GM19452 (cell line): Measurements from ENCODE around the gene TNIP2.
A peak's percentile ranks its signal among the peaks of the same experiment; 100 is the strongest.
"Not testable (repeated sequence)": the region's sequence is repeated elsewhere in the genome, so short reads cannot be mapped to it uniquely, and the experiment has no call there.

ENCODE experiments used
- ATAC-seq: cut with Tn5 transposase; IDR thresholded peaks from one replicate; pipeline ENCODE4 v1.9.1; 2021; ENCODE audit not compliant: unreplicated experiment

TNIP2 gene

DNA sequence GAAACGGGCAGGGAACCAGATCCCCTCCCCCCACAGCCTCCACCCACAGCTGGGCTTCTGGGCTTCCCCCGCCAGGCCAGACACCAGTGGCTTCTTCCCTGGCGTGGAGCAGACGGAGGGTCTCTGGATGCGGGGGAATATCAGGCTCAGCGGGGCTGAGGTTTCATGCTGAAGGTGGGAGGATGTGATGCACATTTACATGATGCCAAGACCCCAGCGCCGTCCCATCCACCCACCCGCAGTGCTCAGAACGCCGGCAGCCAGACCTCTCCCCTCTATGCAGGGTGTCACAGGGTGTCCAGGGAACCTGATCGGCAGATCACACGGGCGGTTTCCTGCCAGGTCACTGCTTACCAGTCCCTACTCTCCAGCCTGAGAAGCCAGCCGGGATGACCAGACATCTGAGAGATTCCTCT is 12.8 kb upstream of the TNIP2 start:
- ATAC-seq, result no peak

- ATAC-seq, result no peak
Measured at GRCh38 chr4:2768124-2768523, 12.0 kb upstream of the TNIP2 start.

DNA sequence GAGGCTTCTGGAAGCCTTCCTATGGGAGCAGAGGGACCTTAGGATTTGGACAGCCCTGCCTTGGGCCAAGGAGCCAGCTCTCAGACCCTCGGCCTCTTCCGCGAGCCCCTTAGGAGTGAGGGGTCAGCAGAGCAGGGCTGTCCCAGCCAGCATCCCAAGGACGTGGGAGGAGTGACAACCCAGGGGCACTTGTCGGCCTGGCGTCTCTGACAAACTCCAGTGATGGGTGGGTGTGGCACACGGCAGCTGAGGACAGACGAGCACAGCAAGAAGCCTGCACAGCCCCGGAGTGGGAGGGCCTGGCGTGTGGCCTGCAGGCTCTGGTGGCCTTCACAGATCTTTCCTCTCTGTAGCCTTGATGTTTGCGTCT is 11.6 kb upstream of the TNIP2 start:
- ATAC-seq, result no peak

DNA sequence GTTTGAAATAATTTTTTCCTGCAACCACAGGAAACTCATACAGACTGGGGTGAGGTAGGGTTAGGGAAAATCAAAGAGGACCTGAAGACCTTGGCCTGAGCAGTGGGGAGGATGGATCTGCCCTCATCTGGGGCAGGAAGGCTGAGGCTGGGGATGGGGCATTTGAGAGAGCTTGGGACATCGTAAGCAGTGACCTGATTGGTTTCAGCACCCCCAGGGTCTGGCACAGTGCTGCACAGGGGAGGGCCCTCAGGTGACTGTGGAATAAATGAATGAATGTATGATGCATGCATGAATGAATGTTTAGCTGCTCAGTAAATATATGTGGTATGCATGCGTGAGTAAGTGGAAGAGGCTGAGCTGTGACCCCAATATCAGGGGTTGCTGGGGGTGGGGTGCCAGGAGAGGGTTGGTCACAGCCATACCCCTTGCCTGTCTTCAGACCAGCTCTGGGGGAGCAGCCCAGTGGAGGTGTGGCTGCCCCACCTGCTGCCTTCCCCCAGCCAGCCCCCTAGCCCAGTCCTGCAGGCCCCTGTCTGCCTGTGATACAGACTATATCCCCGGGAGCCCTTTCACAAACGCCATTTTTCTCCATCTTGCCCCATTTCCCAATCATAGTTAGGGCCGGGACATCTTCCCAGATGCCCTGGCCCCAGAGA is 11.0 kb upstream of the TNIP2 start:
- no peak for ATAC-seq

DNA sequence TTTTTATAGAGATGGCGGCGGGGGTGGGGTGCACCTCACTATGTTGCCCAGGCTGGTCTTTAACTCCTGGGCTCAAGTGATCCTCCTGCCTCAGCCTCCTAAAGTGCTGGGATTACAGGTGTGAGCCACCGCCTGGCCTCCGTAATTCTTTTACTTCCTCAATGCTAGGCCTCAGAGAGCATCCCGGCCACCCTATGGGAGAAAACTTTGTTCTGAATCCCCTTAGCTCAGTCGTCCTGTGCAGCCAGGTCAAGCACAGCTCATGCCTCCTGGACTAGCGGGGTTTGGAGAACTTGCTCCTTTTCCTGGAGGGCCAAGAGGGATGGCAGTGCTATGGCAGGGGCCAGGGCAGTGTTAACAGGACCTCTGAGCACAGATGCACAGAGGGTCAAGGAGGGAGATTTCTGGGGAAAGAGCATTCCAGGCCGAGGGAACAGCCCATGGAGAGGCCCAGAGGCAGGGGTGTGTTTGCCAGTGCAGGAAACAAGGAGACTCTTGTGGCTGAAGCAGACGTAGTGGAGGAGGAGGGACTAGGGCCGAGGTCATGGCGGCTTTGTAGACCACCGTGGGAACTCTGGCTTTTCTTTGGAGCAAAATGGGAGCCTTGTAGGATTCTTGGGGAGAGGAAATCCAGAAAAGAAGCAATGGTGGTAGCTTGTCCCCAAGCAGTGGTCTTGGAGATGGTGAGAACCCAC is 9.8 kb upstream of the TNIP2 start:
- ATAC-seq, result no peak

DNA sequence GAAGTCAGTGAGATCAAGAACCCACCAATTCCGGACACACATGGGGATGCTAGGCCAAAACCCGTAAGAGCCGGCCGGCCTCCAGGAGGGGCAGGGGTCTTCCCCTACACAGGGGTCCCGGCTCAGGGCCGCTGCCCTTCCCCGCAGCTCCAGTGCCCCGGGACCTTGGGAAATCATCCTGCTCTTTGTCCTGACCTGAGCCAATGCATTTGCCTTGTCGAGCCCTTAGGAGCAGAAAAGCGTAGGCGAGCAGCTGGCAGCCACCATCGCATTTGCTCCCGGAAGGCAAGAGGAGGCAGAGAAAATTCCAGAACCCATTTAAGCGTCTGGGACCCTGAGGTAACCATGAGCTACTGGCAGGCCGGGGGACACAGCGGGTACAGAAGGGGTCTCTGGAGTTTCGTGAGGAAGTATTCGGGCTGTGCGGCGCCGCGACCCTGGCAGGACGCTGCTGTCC is 7.4 kb upstream of the TNIP2 start:
- no peak for ATAC-seq

- not testable (repeated sequence) for ATAC-seq
Measured at GRCh38 chr4:2762486-2763370, 6.6 kb upstream of the TNIP2 start.

DNA sequence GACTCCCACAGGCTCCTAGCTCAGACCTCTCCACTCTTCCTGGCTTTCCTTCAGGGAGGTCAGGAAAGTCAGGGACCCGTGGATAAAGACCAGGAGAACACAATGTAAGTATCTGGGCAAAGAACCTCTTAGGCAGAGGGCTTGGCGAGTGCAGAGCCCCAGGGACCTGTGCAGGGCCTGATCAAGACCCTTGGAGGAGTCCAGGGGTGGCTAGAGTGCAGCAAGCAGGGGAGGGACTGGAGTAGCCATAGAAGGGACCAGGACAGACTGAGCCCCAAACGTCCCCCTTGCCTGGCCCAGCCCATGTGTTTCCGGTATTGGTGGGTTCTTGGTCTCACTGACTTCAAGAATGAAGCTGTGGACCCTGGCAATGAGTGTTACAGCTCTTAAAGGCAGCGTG is 5.9 kb upstream of the TNIP2 start:
- ATAC-seq, result no peak

- no peak for ATAC-seq
Measured at GRCh38 chr4:2761035-2761923, 5.1 kb upstream of the TNIP2 start.

DNA sequence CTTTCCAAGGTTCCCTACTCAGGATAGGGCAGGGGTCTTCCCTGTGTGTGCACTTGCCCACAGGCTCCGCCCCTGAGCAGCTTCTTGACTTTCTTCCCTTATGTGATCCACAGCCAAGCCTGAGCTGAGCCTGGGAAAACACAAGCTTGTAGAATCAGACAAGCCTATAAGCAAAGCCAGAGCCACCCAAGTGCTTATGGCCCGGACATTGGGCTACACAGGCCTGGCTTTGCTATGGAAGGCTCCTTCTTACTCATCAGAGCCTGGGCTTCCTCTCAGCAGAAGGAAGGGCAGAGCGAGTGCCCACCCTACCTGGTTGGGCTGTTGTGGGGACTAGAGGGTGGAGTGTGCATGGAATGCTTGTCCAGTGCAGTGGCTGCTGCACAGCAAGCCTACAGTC is 1.3 kb upstream of the TNIP2 start:
- ATAC-seq, result no peak

DNA sequence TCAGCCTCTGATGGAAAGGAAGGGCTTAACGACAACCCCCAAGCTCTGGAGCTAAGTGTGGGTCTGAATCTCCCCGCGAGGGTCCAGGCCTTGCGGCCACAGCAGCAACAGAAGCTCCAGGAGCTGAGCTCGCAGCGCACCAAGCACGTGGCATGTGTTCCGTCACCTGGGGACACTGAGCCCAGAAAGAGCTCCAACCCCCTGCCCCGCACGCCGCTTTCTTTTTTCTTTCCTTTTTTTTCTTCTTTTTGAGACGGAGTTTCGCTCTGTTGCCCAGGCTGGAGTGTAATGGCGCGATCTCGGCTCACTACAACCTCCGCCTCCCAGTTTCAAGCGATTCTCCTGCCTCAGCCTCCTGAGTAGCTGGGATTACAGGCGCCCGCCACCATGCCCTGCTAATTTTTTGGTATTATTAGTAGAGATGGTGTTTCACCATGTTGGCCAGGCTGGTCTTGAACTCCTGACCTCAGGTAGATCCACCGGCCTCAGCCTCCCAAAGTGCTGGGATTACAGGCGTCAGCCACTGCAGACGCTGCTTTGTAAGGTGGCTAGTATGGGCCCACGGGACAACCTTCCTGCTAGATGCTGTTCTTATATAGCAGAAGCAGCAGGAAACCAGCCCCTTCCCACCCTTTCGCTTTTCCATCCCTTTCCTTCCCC is 685 bp upstream of the TNIP2 start:
- no peak for ATAC-seq

DNA sequence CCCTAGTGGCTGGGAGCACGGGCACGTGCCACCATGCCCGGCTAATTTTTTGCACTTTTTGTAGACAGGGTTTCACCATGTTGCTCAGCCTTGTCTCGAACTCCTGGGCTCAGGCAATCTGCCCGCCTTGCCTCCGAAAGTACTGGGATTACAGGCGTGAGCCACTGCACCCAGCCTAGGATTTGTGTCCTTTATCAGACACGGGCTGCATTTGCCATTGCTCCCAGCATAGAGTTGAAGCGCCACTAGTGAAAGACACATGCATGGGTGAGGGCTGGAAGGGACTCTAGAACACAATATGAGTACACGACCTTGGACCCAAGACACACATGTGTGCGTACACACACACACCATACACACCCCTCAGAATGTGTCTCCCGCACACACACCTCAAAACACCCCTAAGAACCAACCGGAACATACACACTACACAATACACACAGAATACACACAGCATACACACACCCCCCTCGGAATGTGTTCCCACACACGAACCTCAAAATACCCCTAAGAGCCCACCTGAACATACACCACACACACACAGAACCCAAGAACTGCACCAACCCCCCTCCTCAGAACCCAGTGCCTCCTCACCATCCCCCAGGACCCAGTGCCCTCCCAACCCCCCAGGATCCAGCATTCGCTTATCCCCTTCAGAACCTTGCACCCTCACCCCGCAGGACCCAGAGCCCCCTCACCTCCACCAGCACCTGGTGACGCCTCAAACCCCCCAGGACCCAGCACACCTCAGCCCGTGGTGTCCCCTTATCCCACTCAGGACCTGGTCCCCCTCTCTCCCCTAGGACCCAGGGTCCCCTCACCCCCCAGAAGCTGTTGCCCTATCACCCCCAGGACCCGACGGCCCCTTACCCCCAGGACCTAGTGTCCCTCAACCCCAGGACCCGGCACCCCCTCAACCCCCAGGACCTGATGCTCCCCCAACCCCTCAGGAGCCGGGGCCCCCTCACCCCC is 1.0 kb downstream of the TNIP2 start:
- no peak for ATAC-seq

DNA sequence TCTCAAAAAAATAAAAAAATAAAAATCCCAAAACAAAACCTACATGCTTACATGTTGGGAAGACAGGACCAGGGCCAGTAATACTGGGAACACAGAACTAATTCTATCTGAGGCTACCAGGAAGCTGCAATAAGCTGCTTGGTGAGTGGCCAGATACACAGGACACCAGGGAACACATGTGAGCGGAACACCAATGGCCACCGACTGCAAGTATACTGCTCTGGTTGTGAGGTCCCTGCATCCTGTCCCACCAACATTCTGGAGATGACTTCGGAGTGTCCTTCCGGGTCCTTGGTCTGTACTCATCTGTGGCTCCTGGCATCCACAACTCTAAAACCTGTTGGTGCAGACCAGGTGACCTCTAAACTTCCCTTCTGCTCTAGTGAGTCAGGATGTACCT is 2.7 kb downstream of the TNIP2 start:
- ATAC-seq, result no peak

- ATAC-seq, result no peak
Measured at GRCh38 chr4:2750719-2751605, 5.2 kb downstream of the TNIP2 start.

DNA sequence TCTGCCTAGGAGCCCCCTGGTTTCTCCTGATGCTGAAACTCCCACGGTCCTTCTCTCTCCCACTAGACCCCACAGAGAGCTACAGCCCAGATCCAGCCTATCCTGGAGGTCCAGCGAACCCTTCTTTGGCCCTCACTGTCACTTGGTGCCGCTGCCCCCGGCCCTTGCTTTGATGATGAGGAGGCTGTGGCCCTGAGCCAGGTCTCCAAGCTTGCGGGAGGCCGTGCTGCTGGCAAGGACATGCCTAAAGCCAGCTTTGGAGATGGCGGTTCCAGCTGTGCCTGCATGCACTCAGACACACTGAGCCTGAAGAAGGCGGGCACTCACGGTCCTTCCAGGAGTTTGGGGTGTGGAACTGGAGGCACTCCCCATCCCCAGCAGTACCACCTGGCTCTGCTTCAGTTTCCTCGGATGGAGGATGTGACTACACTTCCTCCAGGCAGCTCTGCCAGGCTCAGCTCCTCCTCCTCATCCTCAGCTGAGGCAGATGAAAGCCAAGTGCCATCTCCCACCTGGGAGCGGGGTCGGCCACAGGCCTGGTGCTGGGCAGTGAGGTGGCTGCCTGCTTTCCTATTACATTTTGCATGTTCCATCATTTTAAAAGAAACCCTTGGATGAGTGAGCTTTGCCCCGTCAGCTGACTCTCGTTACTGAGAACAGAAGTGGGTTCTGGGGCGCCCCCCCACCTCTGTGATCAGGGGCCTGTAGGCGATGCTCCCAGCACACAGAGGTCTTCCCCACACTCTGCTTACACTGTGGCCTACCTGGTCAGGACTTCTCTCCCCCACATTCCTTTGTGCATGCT is 9.0 kb downstream of the TNIP2 start:
- no peak for ATAC-seq

- ATAC-seq, result peak; percentile 96
Measured at GRCh38 chr4:2745981-2746806, 9.9 kb downstream of the TNIP2 start.
